Keratinocyte (primary cell): Measurements from ENCODE around the gene SUPT20HL2. TPM values are rescaled to one million over a fixed set of nuclear protein-coding genes. Genes with fewer than 3 reads are reported as not detected.

Experiments used
- DNase-seq: peaks from one replicate; pipeline ENCODE4 v3.0.0-alpha.2; 2011; ENCODE audit warnings: low read depth, missing footprints, low spot score
- FAIRE-seq: peaks from 2 replicates; lab custom pipeline; 2011; peaks lifted over from hg19 to GRCh38; lab: Jason Lieb, UNC
- H2AFZ ChIP-seq: 2 replicates; pipeline ENCODE4 v1.6.0; 2012; ENCODE audit warnings: low read length, control low read depth, inconsistent platforms; ENCODE audit not compliant: control insufficient read depth
- H3K27ac ChIP-seq: 2 replicates; pipeline ENCODE4 v1.5.1; 2011; ENCODE audit warnings: low read length; ENCODE audit not compliant: control insufficient read depth, insufficient read depth
- H3K27me3 ChIP-seq: 3 replicates; pipeline ENCODE4 v1.6.0; 2011; ENCODE audit warnings: low read length; ENCODE audit not compliant: control insufficient read depth, insufficient read depth; ENCODE audit errors: extremely low read depth
- H3K36me3 ChIP-seq, 2 experiments: 2 replicates in 1 of 2; 3 replicates in 1 of 2; pipeline ENCODE4 v1.5.1; 2011; ENCODE audit warnings: low read length in 2 of 2, mild to moderate bottlenecking in 1 of 2; ENCODE audit not compliant: control insufficient read depth in 2 of 2, insufficient read depth in 2 of 2; ENCODE audit errors: extremely low read depth in 1 of 2
- H3K4me1 ChIP-seq: 3 replicates; pipeline ENCODE4 v1.5.1; 2011; ENCODE audit warnings: low read length; ENCODE audit not compliant: control insufficient read depth, insufficient read depth; ENCODE audit errors: extremely low read depth
- H3K4me2 ChIP-seq: 3 replicates; pipeline ENCODE4 v1.6.0; 2011; ENCODE audit warnings: low read depth, low read length; ENCODE audit not compliant: control insufficient read depth, insufficient read depth; ENCODE audit errors: extremely low read depth
- H3K4me3 ChIP-seq, 3 experiments: fragments of 200-600 bp in 1 of 3; sonication (generic) in 1 of 3; 2 replicates in 2 of 3; 3 replicates in 1 of 3; pipeline ENCODE4 v1.5.1; 2011 to 2016; ENCODE audit warnings: low read length in 3 of 3, mild to moderate bottlenecking in 3 of 3, control low read depth in 2 of 3, inconsistent platforms in 1 of 3, low read depth in 1 of 3, mixed read lengths in 1 of 3, mixed run types in 1 of 3, moderate library complexity in 1 of 3; ENCODE audit not compliant: control insufficient read depth in 2 of 3, insufficient read depth in 2 of 3; ENCODE audit errors: extremely low read depth in 1 of 3
- H3K79me2 ChIP-seq: 2 replicates; pipeline ENCODE4 v1.6.0; 2012; ENCODE audit warnings: low read length; ENCODE audit not compliant: control insufficient read depth, insufficient read depth
- H3K9ac ChIP-seq: 3 replicates; pipeline ENCODE4 v1.6.0; 2011; ENCODE audit warnings: low read length; ENCODE audit not compliant: control insufficient read depth, insufficient read depth; ENCODE audit errors: extremely low read depth
- H3K9me1 ChIP-seq: 3 replicates; pipeline ENCODE4 v1.6.0; 2011; ENCODE audit warnings: low read length; ENCODE audit not compliant: control insufficient read depth, insufficient read depth; ENCODE audit errors: extremely low read depth
- H3K9me3 ChIP-seq: 2 replicates; pipeline ENCODE4 v1.5.1; 2012; ENCODE audit warnings: low read depth, low read length; ENCODE audit not compliant: control insufficient read depth
- H4K20me1 ChIP-seq: 3 replicates; pipeline ENCODE4 v1.6.0; 2011; ENCODE audit warnings: low read length; ENCODE audit not compliant: control insufficient read depth, insufficient read depth; ENCODE audit errors: extremely low read depth
- EZH2 ChIP-seq: IDR thresholded peaks from one replicate; pipeline ENCODE4 v1.6.1; 2012; ENCODE audit warnings: inconsistent platforms, mild to moderate bottlenecking, low read length, moderate library complexity
- dilution Hi-C: fragments of 300-500 bp; cut with MboI; formaldehyde crosslinking; loops from one replicate; pipeline ENCODE4 v1.7.0; 2020; ENCODE audit warnings: low sequenced_read_pairs; ENCODE audit not compliant: extremely low pct_ligation_motif_present
- polyA plus RNA-seq, 5 experiments: library from polyadenylated mRNA; depleted of rRNA in 3 of 5; stranded (reverse) in 3 of 5; stranded (forward) in 1 of 5; unstranded in 1 of 5; fragments of >200 nt; gene quantifications; 1 replicate in 1 of 5; 2 replicates in 3 of 5; 3 replicates in 1 of 5; pipeline versions ENCODE4 v1.2.1 to v1.2.3, GENCODE V29; 2011 to 2012; ENCODE audit warnings: missing spikeins in 2 of 5, low read depth in 1 of 5, low replicate concordance in 1 of 5
- TF ChIP-seq, protein P1 (sequence below), 3 experiments: IDR thresholded peaks in 1 of 3; conservative IDR thresholded peaks in 1 of 3; optimal IDR thresholded peaks in 1 of 3; 2 replicates in 2 of 3; 3 replicates in 1 of 3; pipeline versions ENCODE3 to v1.5.1; 2011; ENCODE audit warnings: low read length in 3 of 3, mild to moderate bottlenecking in 3 of 3, moderate library complexity in 2 of 3, control low read depth in 1 of 3, inconsistent platforms in 1 of 3; ENCODE audit not compliant: insufficient read depth in 2 of 3; ENCODE audit errors: extremely low read depth in 1 of 3

The SUPT20HL2 gene
- polyA plus RNA-seq, 1 donor (not counting 4 experiments of a cell fraction or from before 2014, with no cell fraction given) = not detected

- H3K4me1 ChIP-seq = no peaks in the 10 kb centered on the region
- no peaks in the 10 kb centered on the region for H3K36me3 ChIP-seq
- H3K9me3 ChIP-seq = no peaks in the 10 kb centered on the region
- no peak overlapping the region for H2AFZ ChIP-seq
- no peaks in the 10 kb centered on the region for H3K9me1 ChIP-seq
- no peak overlapping the region for H3K9ac ChIP-seq
- H4K20me1 ChIP-seq = no peaks in the 10 kb centered on the region
- dilution Hi-C loops = no loop called here
- no peaks in the 10 kb centered on the region for H3K27me3 ChIP-seq
- no peak for TF ChIP-seq EZH2
- TF ChIP-seq, protein P1, sequence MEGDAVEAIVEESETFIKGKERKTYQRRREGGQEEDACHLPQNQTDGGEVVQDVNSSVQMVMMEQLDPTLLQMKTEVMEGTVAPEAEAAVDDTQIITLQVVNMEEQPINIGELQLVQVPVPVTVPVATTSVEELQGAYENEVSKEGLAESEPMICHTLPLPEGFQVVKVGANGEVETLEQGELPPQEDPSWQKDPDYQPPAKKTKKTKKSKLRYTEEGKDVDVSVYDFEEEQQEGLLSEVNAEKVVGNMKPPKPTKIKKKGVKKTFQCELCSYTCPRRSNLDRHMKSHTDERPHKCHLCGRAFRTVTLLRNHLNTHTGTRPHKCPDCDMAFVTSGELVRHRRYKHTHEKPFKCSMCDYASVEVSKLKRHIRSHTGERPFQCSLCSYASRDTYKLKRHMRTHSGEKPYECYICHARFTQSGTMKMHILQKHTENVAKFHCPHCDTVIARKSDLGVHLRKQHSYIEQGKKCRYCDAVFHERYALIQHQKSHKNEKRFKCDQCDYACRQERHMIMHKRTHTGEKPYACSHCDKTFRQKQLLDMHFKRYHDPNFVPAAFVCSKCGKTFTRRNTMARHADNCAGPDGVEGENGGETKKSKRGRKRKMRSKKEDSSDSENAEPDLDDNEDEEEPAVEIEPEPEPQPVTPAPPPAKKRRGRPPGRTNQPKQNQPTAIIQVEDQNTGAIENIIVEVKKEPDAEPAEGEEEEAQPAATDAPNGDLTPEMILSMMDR (optimal IDR thresholded peaks at IDR 0.05 in 1 of 3, IDR thresholded peaks at IDR 0.05 in 1 of 3, conservative IDR thresholded peaks at IDR 0.05 in 1 of 3; ENCODE audit: extremely low read depth in 1 of 3, insufficient read depth in 2 of 3, low read length in 3 of 3) = no peak
- H3K27ac ChIP-seq = no peak overlapping the region
- H3K4me3 ChIP-seq = no peak overlapping the region
- FAIRE-seq = no peak
- no peak for DNase-seq
- no peak overlapping the region for H3K4me2 ChIP-seq
- no peaks in the 10 kb centered on the region for H3K79me2 ChIP-seq
Observed at GRCh38 chrX:24339911-24340310, 26.0 kb upstream of the SUPT20HL2 start.

DNA sequence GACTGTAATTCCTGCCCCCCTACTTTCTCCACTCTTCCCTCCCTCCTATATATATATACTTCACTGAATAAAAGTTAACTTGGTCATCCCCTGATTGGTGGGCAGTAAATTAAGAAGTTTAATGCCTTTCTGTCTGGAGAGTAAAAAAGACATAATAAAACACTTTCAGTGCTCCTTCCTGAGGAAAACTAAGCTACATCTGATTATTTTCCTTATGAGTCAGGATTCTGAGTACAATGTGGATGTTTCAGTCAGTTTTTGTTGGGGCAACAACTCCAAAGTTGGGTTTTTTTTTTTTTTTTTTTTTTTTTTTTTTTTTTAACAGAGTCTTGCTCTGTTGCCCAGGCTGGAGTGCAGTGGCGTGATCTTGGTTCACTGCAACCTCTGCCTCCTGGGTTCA, 22.0 kb upstream of the SUPT20HL2 start:
- DNase-seq = no peak
- Histone ChIP-seq H2AFZ (no peak overlapping the region), H3K4me3 (no peak overlapping the region), H4K20me1 (no peaks in the 10 kb centered on the region), H3K36me3 (no peaks in the 10 kb centered on the region), H3K79me2 (no peaks in the 10 kb centered on the region), H3K9me1 (no peaks in the 10 kb centered on the region), H3K9ac (no peak overlapping the region), H3K27me3 (no peaks in the 10 kb centered on the region), H3K4me1 (no peaks in the 10 kb centered on the region), H3K27ac (no peak overlapping the region), H3K9me3 (no peaks in the 10 kb centered on the region), H3K4me2 (no peak overlapping the region)
- dilution Hi-C loops = no loop called here
- no peak for TF ChIP-seq EZH2
- TF ChIP-seq, protein P1 (optimal IDR thresholded peaks at IDR 0.05 in 1 of 3, IDR thresholded peaks at IDR 0.05 in 1 of 3, conservative IDR thresholded peaks at IDR 0.05 in 1 of 3; ENCODE audit: extremely low read depth in 1 of 3, insufficient read depth in 2 of 3, low read length in 3 of 3) = no peak
- FAIRE-seq = no peak
